GM08714 (cell line): ENCODE measurements around the gene PISD.
"Not testable (repeated sequence)": the region's sequence is repeated elsewhere in the genome, so short reads cannot be mapped to it uniquely, and the experiment has no call there.

Experiments used
- H3K4me3 ChIP-seq: fragments of 200-500 bp; sonication (Bioruptor generic); 2 replicates; pipeline ENCODE4 v1.5.1; 2014; ENCODE audit warnings: mild to moderate bottlenecking, low read length, inconsistent platforms
- ZNF274 ChIP-seq: IDR thresholded peaks from 2 replicates; pipeline ENCODE4 v1.6.1; 2012; ENCODE audit warnings: mild to moderate bottlenecking, low read depth, low read length

PISD gene

GRCh38 chr22:31661851-31662667 is at the start of gene PISD:
Gene PISD, minus strand, starts transcription at chr22:31662215. Its CDS starts 7 bp downstream, at chr22:31662208.
- TF ChIP-seq ZNF274: no peak
- peak within 1 kb of the TSS; percentile 82 for H3K4me3 ChIP-seq

DNA sequence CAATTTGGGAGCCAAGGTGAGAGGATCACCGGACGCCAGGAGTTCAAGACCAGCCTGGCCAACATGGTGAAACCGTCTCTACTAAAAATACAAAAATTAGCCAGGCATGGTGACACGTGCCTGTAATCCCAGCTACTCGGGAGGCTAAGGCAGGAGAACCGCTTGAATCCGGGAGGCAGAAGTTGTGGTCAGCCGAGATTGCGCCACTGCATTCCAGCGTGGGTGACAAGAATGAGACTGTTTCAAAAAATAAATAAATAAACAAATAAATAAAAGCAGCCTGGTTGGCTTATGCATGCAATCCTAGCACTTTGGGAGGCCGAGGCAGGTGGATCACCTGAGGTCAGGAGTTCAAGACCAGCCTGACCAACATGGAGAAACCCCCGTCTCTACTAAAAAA is 49.2 kb upstream of the PISD start:
- not testable (repeated sequence) for H3K4me3 ChIP-seq

DNA sequence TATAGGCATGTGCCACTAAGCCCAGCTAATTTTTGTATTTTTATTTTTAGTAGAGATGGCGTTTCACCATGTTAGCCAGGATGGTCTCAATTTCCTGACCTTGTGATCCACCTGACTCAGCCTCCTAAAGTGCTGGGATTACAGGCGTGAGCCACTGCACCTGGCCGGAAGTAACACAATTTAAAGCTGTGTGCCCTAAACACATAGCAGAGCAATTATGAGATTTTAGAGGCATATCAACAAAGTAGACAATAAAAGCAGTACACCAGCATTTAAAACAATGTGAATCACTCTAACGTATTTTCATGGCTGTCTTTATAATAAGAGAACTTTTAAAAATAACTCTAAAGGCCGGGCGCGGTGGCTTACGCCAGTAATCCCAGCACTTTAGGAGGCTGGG is 45.5 kb upstream of the PISD start:
- TF ChIP-seq ZNF274: no peak
- no peak overlapping the region for H3K4me3 ChIP-seq

GRCh38 chr22:31695423-31695822 is 33.4 kb upstream of the PISD start:
- no peak for TF ChIP-seq ZNF274
- no peak overlapping the region for H3K4me3 ChIP-seq

- H3K4me3 ChIP-seq: not testable (repeated sequence)
Observed at GRCh38 chr22:31694046-31694445, 32.0 kb upstream of the PISD start.

DNA sequence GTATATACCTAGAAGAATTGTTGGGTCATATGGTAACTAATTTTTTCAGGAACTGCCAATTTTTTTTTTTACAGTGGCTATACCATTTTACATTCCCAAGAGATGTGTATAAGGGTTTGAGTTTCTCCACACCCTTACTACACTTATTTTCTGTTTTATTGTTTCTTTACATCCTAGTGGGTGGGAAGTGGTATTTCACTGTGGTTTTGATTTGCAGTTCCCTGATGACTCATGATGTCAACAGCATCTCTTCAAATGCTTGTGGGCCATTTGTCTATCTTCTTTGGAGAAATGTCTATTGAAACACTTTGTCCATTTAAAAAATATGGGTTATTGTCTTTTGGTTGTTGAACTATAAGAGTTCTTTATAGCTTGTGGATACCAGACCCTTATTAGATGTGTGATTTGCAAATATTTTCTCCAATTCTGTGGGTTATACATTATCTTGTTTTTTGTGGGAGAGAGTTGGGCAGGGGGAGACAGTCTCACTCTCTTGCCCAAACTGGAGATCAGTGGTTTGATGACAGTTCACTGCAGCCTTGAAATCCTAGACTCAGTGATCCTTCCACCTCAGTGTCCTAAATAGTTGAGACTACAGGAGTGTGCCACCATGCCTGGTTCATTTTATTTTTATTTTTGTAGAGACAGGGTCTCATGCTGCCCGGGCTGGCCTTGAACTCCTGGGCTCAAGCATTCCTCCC is 30.3 kb upstream of the PISD start:
- TF ChIP-seq ZNF274: no peak
- no peak overlapping the region for H3K4me3 ChIP-seq

- no peak for TF ChIP-seq ZNF274
- no peak overlapping the region for H3K4me3 ChIP-seq
Observed at GRCh38 chr22:31691408-31691807, 29.4 kb upstream of the PISD start.

DNA sequence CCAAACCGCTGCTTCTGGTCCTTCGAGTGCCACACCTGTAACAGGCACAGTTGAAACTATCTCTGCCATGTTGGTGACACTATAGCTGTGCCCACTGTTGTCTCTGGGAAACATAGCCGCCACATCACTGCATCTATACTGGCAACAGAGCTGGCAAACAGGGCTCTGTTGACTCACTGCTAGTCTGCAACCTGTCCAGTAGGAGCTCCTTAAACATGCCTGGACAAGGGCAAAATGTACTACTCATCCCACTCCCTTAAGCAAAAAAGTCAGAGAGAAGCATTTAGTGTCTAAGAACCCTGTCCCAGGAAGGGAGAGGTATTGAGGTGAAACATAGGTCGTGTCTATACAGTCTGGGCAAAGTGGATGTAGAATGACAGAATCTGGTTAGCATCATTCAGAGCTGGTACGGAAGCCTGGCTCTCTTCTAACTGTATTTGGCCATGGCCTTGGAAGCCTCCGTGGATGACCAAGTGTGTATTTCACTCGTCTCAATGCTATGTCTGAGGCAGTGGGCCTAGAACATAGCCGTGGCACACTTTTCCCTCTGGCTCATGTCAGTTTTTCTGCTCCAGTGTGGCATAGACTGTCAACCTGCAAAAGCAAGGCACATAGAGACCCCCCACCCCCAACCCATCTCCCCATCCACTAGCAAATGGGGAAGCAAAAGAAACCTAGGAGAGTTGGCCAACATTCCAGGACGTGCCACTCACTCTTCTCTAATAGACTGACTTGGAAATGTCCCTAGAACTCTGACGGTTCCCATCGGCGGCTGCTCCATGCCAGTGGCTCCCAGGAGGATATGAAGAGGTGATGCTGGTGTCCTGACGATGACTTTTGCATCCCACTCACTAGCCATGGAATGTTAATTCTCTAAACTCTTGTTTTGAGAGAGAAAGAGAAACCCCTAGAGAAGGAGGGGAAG is 21.4 kb upstream of the PISD start:
- H3K4me3 ChIP-seq: no peak overlapping the region
- TF ChIP-seq ZNF274: no peak

DNA sequence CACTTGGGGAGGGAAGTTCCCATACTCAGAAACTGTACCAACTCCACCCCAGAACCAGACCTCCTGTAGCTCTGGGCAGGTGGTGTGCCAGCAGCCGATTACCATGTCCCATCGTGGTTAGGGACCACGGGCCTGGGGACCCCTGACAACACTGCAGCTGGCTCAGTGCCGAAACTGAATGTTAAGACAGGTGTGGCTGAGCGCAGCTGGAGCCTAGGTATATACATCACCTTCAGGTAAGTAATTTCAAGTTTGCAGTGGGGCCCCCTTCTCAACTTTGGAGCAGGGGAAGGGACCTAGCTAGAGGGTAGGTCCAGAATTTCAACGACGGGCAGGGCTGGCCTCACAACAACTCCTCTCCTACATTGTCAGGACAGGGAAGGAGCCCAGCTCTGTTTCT is 20.7 kb upstream of the PISD start:
- no peak for TF ChIP-seq ZNF274
- no peak overlapping the region for H3K4me3 ChIP-seq

DNA sequence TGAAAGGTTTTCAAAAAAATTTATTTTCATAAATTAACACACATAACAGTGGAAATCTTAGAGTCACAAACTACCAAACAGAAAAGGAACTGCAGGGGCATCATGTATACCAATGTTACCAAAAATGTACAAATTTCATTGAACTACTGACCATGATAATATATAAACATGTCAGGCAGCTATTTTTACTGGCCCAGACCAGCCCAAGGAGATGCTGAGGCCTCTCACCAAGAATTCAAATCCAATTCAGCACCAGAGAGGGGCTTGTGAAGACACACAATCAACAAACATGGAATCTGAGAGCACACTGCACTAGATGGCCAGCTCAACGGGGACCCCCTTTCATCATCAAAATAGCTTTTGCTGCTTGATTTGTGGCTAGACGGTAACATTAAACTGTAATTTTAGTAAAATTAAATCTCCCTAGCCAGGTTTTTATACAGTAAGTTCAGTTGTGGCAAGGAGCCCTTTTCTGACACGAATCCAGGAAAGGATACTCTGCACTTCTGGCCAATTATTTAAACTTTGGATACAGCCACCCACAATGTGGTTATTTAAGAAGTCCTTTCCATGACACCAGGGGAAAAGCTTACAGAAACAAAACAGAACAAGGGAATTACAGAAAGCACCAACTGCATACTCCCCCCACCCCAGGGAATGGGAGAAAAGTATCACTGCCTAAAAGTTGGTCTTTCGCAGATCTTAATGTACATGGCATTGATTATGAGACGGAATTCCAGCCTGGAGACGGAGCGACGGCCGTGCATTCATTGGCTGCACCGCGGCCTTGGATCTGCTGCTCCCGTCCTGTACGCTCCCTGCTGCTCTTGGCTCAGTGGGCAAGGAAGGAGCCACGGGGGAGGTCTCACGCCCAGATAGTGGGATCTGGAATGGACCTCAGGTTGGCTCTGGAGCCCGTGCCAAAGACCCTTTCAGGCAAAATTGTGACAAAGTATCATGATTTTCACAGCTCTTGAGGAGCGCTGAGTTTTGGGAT is 19.6 kb upstream of the PISD start:
- no peak overlapping the region for H3K4me3 ChIP-seq
- no peak for TF ChIP-seq ZNF274

GRCh38 chr22:31680861-31681341 is 18.9 kb upstream of the PISD start:
- no peak for TF ChIP-seq ZNF274
- H3K4me3 ChIP-seq: no peak overlapping the region

- no peak overlapping the region for H3K4me3 ChIP-seq
- TF ChIP-seq ZNF274: no peak
Observed at GRCh38 chr22:31678748-31679147, 16.7 kb upstream of the PISD start.

- peak overlapping the region; percentile 57; the same call in 1 of the 2 replicates for H3K4me3 ChIP-seq
- no peak for TF ChIP-seq ZNF274
Observed at GRCh38 chr22:31676700-31677099, 14.7 kb upstream of the PISD start.

DNA sequence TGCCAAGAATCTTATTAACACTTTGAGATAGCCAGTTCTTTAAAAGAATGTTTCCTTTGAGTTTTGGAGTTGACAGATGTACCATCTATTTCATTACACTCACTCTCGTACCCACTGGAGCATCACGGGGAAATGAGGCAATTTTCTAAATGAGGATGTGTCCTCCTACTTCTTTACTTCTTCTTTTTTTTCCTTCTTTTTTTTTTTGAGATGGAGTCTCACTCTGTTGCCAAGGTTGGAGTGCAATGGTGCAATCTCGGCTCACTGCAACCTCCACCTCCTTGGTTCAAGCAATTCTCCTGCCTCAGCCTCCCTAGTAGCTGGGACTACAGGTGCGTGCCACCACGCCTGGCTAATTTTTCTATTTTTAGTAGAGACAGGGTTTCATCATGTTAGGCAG is 12.2 kb upstream of the PISD start:
- not testable (repeated sequence) for H3K4me3 ChIP-seq

DNA sequence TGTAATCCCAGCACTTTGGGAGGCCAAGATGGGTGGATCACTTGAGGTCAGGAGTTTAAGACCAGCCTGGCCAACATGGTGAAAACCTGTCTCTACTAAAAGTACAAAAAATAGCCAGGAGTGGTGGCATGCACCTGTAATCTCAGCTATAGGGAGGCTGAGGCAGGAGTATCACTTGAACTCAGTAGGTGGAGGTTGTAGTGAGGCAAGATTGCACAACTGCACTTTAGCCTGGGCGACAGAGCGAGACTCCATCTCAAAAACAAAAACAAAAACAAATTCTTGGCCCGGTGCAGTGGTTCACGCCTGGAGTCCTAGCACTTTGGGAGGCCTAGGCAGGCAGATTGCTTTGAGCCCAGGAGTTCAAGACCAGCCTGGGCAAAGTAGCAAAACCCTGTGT is 6.8 kb upstream of the PISD start:
- H3K4me3 ChIP-seq: not testable (repeated sequence)
